Right lobe of liver (tissue), 4 donors: ENCODE data around the gene ABCB8.

Source experiments
- CTCF ChIP-seq, 4 donors: fragments of 200-600 bp in 3 of 4; fragments of 450-650 bp in 1 of 4; IDR thresholded peaks; one replicate each; pipeline versions ENCODE4 v1.5.1 to v1.8.0; 2016 to 2022; ENCODE audit warnings: antibody characterized with exemption in 4 of 4, mild to moderate bottlenecking in 2 of 4
- POLR2A ChIP-seq: fragments of 450-650 bp; IDR thresholded peaks from one replicate; pipeline ENCODE4 v1.6.1; 2017; ENCODE audit warnings: antibody characterized with exemption, mild to moderate bottlenecking
- donor health status: DM: no; HTN: no; CAD: no.
- donor health status: DM: no; HTN: no; CAD: no.
- donor health status: DM: no; HTN: yes; CAD: no.

- TF ChIP-seq CTCF (IDR thresholded peaks at IDR 0.05) (no peak), POLR2A (no peak)
Observed at GRCh38 chr7:150990416-150991186, 37.6 kb upstream of the ABCB8 start, which contains the start of gene NOS3.
